ENCODE results near the gene YIPF7. TPM values are rescaled to one million over a fixed set of nuclear protein-coding genes. Genes with fewer than 3 reads are reported as not detected.

YIPF7 gene
- total and polyA plus RNA-seq, 10 of the 15 experiments (the other 5 are each of a cell fraction or from before 2014, with no cell fraction given), result 0.39 TPM; not detected in 9

DNA sequence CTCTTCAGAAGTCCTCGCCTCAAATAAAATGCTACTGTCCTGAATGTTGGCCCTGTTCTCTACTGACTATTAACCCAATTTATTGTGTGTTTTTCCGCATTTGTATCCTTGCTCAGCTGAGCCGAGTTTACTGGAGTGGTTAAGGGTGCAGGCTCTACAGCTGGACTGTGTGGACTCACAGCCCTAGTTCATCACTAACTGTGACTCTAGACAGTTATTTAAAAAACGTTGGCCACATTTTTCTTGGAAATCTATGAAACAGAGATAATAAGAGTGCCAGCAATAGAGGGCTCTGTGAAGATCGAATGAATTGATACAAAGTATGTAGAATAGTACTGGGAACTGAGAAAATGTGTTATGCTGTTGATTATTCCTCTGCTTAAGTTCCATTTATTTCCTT lies 23.9 kb upstream of the YIPF7 start (continued):
- no peak for TF ChIP-seq REST (IDR thresholded peaks at IDR 0.05; ENCODE audit: low read depth, low read length)
- no peak for TF ChIP-seq ZBED1 (IDR thresholded peaks at IDR 0.05; ENCODE audit: borderline replicate concordance)
- no peak for TF ChIP-seq FOXM1 (IDR thresholded peaks at IDR 0.05; ENCODE audit: low read depth, low read length)
- no peak for TF ChIP-seq KDM1A (IDR thresholded peaks at IDR 0.05; ENCODE audit: borderline replicate concordance)
- no peak for TF ChIP-seq JUNB (IDR thresholded peaks at IDR 0.05)
- no peak for TF ChIP-seq CHD1 (IDR thresholded peaks at IDR 0.05; ENCODE audit: low read depth, low read length)

DNA sequence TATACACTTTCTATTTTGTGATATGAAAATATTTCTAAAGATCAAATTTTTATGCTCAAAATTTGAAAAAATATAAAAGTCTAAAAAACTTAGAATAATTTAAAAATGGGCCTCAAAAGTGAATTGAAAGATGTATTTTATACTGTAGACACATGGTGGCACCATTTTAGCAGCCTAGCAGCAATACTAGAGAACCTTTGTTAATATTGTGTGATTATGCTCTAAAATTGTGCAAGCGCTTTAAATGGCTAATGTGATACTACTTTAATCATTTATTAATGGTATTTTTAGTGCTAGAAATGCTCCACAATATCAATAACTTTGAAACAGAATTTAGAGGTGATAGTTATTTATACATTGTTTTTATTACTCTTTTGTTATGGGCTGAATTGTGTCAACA lies 23.0 kb upstream of the YIPF7 start:
- 78% methylated on average over 1 of the region's 1 CpG for WGBS (ENCODE audit: insufficient coverage, insufficient replicate concordance, low lambda C conversion rate, missing lambda C conversion rate)
- CTCF ChIA-PET, result interaction anchor here (2.1 kb wide), 1 partner anchor 35 kb away, joined by 4 read pairs; no protein-coding TSS in a partner anchor
- SMC1A ChIA-PET (ENCODE audit: uncharacterized antibody, unreplicated experiment), result no interaction called here
- in situ Hi-C loops (cut with MboI) (no loop called here), intact Hi-C loops (cut with micrococcal nuclease; ENCODE audit: unreplicated experiment) (no loop called here)
- ATAC-seq, result no peak
- Histone ChIP-seq H3K4me1 (ENCODE audit: control insufficient read depth, insufficient read depth, low read length) (no peaks in the 10 kb centered on the region), H3K36me3 (ENCODE audit: control insufficient read depth in 2 of 2, insufficient read depth in 2 of 2, low read length in 1 of 2) (no peaks in the 10 kb centered on the region), H3K4me2 (ENCODE audit: control insufficient read depth, insufficient read depth) (no peak overlapping the region), H3K79me2 (ENCODE audit: control insufficient read depth, insufficient read depth, low read length) (peaks cover 13% of the 10 kb centered on the region), H4K20me1 (ENCODE audit: control insufficient read depth, insufficient read depth) (no peaks in the 10 kb centered on the region), H3K27ac (ENCODE audit: control insufficient read depth, insufficient read depth) (no peak overlapping the region), H3K4me3 (no peak overlapping the region), H2AFZ (ENCODE audit: control insufficient read depth, low read depth, low read length) (no peak overlapping the region), H3K9ac (ENCODE audit: control insufficient read depth, insufficient read depth, low read length) (no peak overlapping the region), H3K27me3 (replicated peaks in 1 of 2; ENCODE audit: control insufficient read depth in 2 of 2, insufficient read depth in 2 of 2, low read length in 1 of 2) (0 out of 4 replicates have a peak, but pooled peaks cover 0 to 2% of the 10 kb centered on the region in 2 experiments), H3K9me3 (replicated peaks; ENCODE audit: control insufficient read depth, insufficient read depth, low read length) (no peaks in the 10 kb centered on the region)
- no peak for TF ChIP-seq ATF3 (IDR thresholded peaks at IDR 0.05; ENCODE audit: borderline replicate concordance, extremely low read depth, low read depth, low read length)
- no peak for TF ChIP-seq USF2 (IDR thresholded peaks at IDR 0.05; ENCODE audit: borderline replicate concordance, low read depth, low read length)
- no peak for TF ChIP-seq EGR1 (IDR thresholded peaks at IDR 0.05; ENCODE audit: borderline replicate concordance in 1 of 2, low read depth in 2 of 2, low read length in 2 of 2)
- no peak for TF ChIP-seq RAD21 (IDR thresholded peaks at IDR 0.05; ENCODE audit: insufficient read depth, low read depth, low read length)
- no peak for TF ChIP-seq ZNF274 (IDR thresholded peaks at IDR 0.05; ENCODE audit: insufficient read depth, insufficient read length)
- TF ChIP-seq RAD51 (IDR thresholded peaks at IDR 0.05), result no peak
- no peak for TF ChIP-seq HCFC1 (IDR thresholded peaks at IDR 0.05; ENCODE audit: low read length)
- FAIRE-seq, result no peak
- BruUV-seq (replicated peaks), result no TSS peak
- POLR2A ChIA-PET, result no interaction called here
- RAD21 ChIA-PET (ENCODE audit: unreplicated experiment), result no interaction called here
- no peak for DNase-seq (ENCODE audit: low read depth, low spot score)
